H9 (cell line): ENCODE results near the gene MUC4. TPM values are rescaled to one million over a fixed set of nuclear protein-coding genes. Genes with fewer than 3 reads are reported as not detected.

Experiments used
- DNase-seq: peaks from one replicate; pipeline ENCODE4 v3.0.0-alpha.2; 2017
- H2AFZ ChIP-seq: one replicate; pipeline ENCODE4 v1.6.1; 2013; ENCODE audit warnings: mild to moderate bottlenecking, low read length, control low read depth, moderate library complexity
- H2AK5ac ChIP-seq: 2 replicates; pipeline ENCODE4 v1.6.1; 2013; ENCODE audit warnings: low read length, control low read depth, mixed read lengths; ENCODE audit not compliant: insufficient read length
- H2BK120ac ChIP-seq: one replicate; pipeline ENCODE4 v1.6.1; 2013; ENCODE audit warnings: low read depth, mild to moderate bottlenecking, low read length, control low read depth, inconsistent platforms; ENCODE audit not compliant: poor library complexity, severe bottlenecking
- H2BK12ac ChIP-seq: 2 replicates; pipeline ENCODE4 v1.6.1; 2013; ENCODE audit warnings: low read length, control low read depth, mixed read lengths, low read depth; ENCODE audit not compliant: insufficient read length
- H2BK15ac ChIP-seq: 2 replicates; pipeline ENCODE4 v1.6.1; 2013; ENCODE audit warnings: low read depth, low read length, control low read depth
- H2BK20ac ChIP-seq: one replicate; pipeline ENCODE4 v1.6.1; 2013; ENCODE audit warnings: low read depth, mild to moderate bottlenecking, low read length, control low read depth, inconsistent platforms; ENCODE audit not compliant: poor library complexity, severe bottlenecking
- H2BK5ac ChIP-seq: 2 replicates; pipeline ENCODE4 v1.6.1; 2013; ENCODE audit warnings: low read length, control low read depth, mixed read lengths; ENCODE audit not compliant: insufficient read length
- H3K14ac ChIP-seq: 2 replicates; pipeline ENCODE4 v1.6.1; 2013; ENCODE audit warnings: low read length, control low read depth; ENCODE audit not compliant: insufficient read depth
- H3K18ac ChIP-seq: 2 replicates; pipeline ENCODE4 v1.6.1; 2013; ENCODE audit warnings: low read depth, mild to moderate bottlenecking, mixed read lengths, low read length, control low read depth; ENCODE audit not compliant: insufficient read length
- H3K23ac ChIP-seq: 2 replicates; pipeline ENCODE4 v1.6.1; 2013; ENCODE audit warnings: low read length, control low read depth, mixed read lengths, low read depth; ENCODE audit not compliant: insufficient read length
- H3K23me2 ChIP-seq: 2 replicates; pipeline ENCODE4 v1.6.1; 2013; ENCODE audit warnings: low read depth, mild to moderate bottlenecking, mixed read lengths, low read length, control low read depth; ENCODE audit not compliant: insufficient read length, poor library complexity, severe bottlenecking
- H3K27ac ChIP-seq: 2 replicates; pipeline ENCODE4 v1.5.1; 2013; ENCODE audit warnings: low read length, control low read depth, mixed read lengths, low read depth; ENCODE audit not compliant: insufficient read length
- H3K27me3 ChIP-seq: 2 replicates; pipeline ENCODE4 v1.6.1; 2013; ENCODE audit warnings: low read length, control low read depth, inconsistent platforms; ENCODE audit not compliant: insufficient read depth
- H3K4ac ChIP-seq: 2 replicates; pipeline ENCODE4 v1.6.1; 2013; ENCODE audit warnings: low read depth, mild to moderate bottlenecking, control low read depth, inconsistent platforms, low read length, moderate library complexity
- H3K4me1 ChIP-seq: 2 replicates; pipeline ENCODE4 v1.6.1; 2013; ENCODE audit warnings: low read length, control low read depth, inconsistent platforms; ENCODE audit not compliant: insufficient read depth
- H3K4me2 ChIP-seq: 2 replicates; pipeline ENCODE4 v1.6.1; 2013; ENCODE audit warnings: low read length, control low read depth, mixed read lengths; ENCODE audit not compliant: insufficient read length, insufficient read depth
- H3K56ac ChIP-seq: 2 replicates; pipeline ENCODE4 v1.6.1; 2013; ENCODE audit warnings: low read depth, mild to moderate bottlenecking, mixed read lengths, low read length, control low read depth; ENCODE audit not compliant: insufficient read length
- H3K79me1 ChIP-seq: 2 replicates; pipeline ENCODE4 v1.6.1; 2013; ENCODE audit warnings: low read depth, mild to moderate bottlenecking, moderate library complexity, low read length, control low read depth, inconsistent platforms; ENCODE audit not compliant: insufficient read depth, poor library complexity, severe bottlenecking
- H3K79me2 ChIP-seq: 2 replicates; pipeline ENCODE4 v1.6.1; 2013; ENCODE audit warnings: low read length, control low read depth, inconsistent platforms; ENCODE audit not compliant: insufficient read depth
- H3K9ac ChIP-seq: 2 replicates; pipeline ENCODE4 v1.6.1; 2013; ENCODE audit warnings: low read length, control low read depth, mixed read lengths; ENCODE audit not compliant: insufficient read length; ENCODE audit errors: extremely low read depth
- H3K9me3 ChIP-seq: one replicate; pipeline ENCODE4 v1.6.1; 2013; ENCODE audit warnings: low read depth, low read length, inconsistent platforms; ENCODE audit not compliant: control insufficient read depth
- H3T11ph ChIP-seq: one replicate; pipeline ENCODE4 v1.6.1; 2013; ENCODE audit warnings: mild to moderate bottlenecking, low read length, control low read depth, inconsistent platforms
- H4K20me1 ChIP-seq: one replicate; pipeline ENCODE4 v1.6.1; 2013; ENCODE audit not compliant: control insufficient read depth, insufficient read length, insufficient read depth
- H4K5ac ChIP-seq: 2 replicates; pipeline ENCODE4 v1.6.1; 2013; ENCODE audit warnings: low read depth, mild to moderate bottlenecking, mixed read lengths, low read length, control low read depth; ENCODE audit not compliant: insufficient read length
- H4K8ac ChIP-seq: replicated peaks from 2 replicates; pipeline ENCODE4 v1.6.1; 2013; ENCODE audit warnings: low read length, control low read depth, mixed read lengths, low read depth; ENCODE audit not compliant: insufficient read length
- H4K91ac ChIP-seq: 2 replicates; pipeline ENCODE4 v1.6.1; 2013; ENCODE audit warnings: low read depth, mild to moderate bottlenecking, moderate library complexity, mixed read lengths, low read length, control low read depth; ENCODE audit not compliant: insufficient read length
- H3K27ac Mint-ChIP-seq, 3 experiments: 2 replicates in 2 of 3; 3 replicates in 1 of 3; pipeline ENCODE4 v1.8.0; 2020 to 2021; ENCODE audit warnings: mixed read lengths in 3 of 3, mild to moderate bottlenecking in 1 of 3, moderate library complexity in 1 of 3
- H3K27me3 Mint-ChIP-seq: 2 replicates; pipeline ENCODE4 v1.8.0; 2021; ENCODE audit warnings: low read depth, mild to moderate bottlenecking, moderate library complexity, mixed read lengths
- H3K36me3 Mint-ChIP-seq, 3 experiments: 2 replicates in 2 of 3; 3 replicates in 1 of 3; pipeline ENCODE4 v1.8.0; 2020 to 2021; ENCODE audit warnings: low read depth in 3 of 3, mixed read lengths in 3 of 3; ENCODE audit not compliant: insufficient read depth in 1 of 3
- H3K4me1 Mint-ChIP-seq, 2 experiments: 2 replicates each; pipeline ENCODE4 v1.8.0; 2020; ENCODE audit warnings: mixed read lengths in 2 of 2
- H3K4me3 Mint-ChIP-seq, 2 experiments: 2 replicates in 1 of 2; 3 replicates in 1 of 2; pipeline ENCODE4 v1.8.0; 2020 to 2021; ENCODE audit warnings: mild to moderate bottlenecking in 2 of 2, mixed read lengths in 2 of 2, moderate library complexity in 1 of 2
- H3K9me3 Mint-ChIP-seq, 2 experiments: 2 replicates in 1 of 2; 3 replicates in 1 of 2; pipeline ENCODE4 v1.8.0; 2020; ENCODE audit warnings: mild to moderate bottlenecking in 2 of 2, mixed read lengths in 2 of 2, moderate library complexity in 1 of 2
- WGBS: extraction: QIAGEN DNeasy Blood & Tissue Kit; methylation state at CpG from one replicate; pipeline ENCODE4 v1.1.7; 2013; ENCODE audit warnings: missing lambda C conversion rate, low lambda C conversion rate, mixed read lengths; ENCODE audit not compliant: insufficient read length; ENCODE audit errors: extremely low coverage; 5-methylcytosine and 5-hydroxymethylcytosine counted together
- total RNA-seq: library from RNA; stranded (reverse); gene quantifications from 2 replicates; pipeline ENCODE4 v1.2.1, GENCODE V29; 2021
- TF ChIP-seq, protein P1 (sequence below): fragments of 200-600 bp; sonication (generic); conservative IDR thresholded peaks from 3 replicates; pipeline ENCODE4 v1.8.0; 2021; ENCODE audit warnings: antibody characterized with exemption, mild to moderate bottlenecking

MUC4 gene
- total RNA-seq, 1 experiment from 2014 or later: 1.2 TPM

DNA sequence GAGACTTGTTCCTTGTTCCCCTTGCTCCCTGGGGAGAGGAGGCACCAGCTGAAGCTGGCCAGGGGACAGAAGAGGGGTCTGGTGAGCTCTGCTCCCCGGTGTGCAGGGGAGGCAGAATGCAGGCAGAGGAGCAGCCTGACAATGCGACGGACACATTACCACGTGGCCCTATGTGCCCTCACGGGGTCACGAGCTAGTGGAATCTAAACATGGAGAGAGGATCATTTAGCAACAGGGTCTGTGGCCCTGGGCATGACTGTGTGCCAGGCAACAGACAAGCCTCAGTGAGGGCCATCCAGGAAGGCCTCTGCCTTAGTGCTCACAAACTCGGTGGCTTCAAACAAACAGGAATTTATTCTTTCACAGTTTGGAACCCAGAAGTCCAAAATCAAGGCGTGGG is 8.5 kb upstream of the MUC4 start:
- TF ChIP-seq, protein P1, sequence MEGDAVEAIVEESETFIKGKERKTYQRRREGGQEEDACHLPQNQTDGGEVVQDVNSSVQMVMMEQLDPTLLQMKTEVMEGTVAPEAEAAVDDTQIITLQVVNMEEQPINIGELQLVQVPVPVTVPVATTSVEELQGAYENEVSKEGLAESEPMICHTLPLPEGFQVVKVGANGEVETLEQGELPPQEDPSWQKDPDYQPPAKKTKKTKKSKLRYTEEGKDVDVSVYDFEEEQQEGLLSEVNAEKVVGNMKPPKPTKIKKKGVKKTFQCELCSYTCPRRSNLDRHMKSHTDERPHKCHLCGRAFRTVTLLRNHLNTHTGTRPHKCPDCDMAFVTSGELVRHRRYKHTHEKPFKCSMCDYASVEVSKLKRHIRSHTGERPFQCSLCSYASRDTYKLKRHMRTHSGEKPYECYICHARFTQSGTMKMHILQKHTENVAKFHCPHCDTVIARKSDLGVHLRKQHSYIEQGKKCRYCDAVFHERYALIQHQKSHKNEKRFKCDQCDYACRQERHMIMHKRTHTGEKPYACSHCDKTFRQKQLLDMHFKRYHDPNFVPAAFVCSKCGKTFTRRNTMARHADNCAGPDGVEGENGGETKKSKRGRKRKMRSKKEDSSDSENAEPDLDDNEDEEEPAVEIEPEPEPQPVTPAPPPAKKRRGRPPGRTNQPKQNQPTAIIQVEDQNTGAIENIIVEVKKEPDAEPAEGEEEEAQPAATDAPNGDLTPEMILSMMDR: no peak

More for the DNA sequence above, 8.5 kb upstream of the MUC4 start:
- H2AFZ ChIP-seq: no peak overlapping the region
- H4K5ac ChIP-seq: no peak overlapping the region
- no peaks in the 10 kb centered on the region for H3K27me3 ChIP-seq
- H3K23ac ChIP-seq: no peak overlapping the region
- H4K20me1 ChIP-seq: no peaks in the 10 kb centered on the region
- H4K91ac ChIP-seq: no peak overlapping the region
- no CpG with 5 or more reads among the region's 8 CpGs for WGBS
- no peak for DNase-seq
- H3K4me3 Mint-ChIP-seq: no peak overlapping the region
- no peak overlapping the region for H2BK5ac ChIP-seq
- no peak overlapping the region for H3K18ac ChIP-seq
- no peak overlapping the region for H2BK120ac ChIP-seq
- H3K4me2 ChIP-seq: no peak overlapping the region
- no peak overlapping the region for H2BK15ac ChIP-seq
- H3K36me3 Mint-ChIP-seq: no peaks in the 10 kb centered on the region
- H3K27me3 Mint-ChIP-seq: peaks cover 2% of the 10 kb centered on the region; the same call in 1 of the 2 replicates
- no peak overlapping the region for H3K56ac ChIP-seq
- no peak overlapping the region for H3T11ph ChIP-seq
- no peaks in the 10 kb centered on the region for H3K23me2 ChIP-seq
- H3K4me1 ChIP-seq: no peaks in the 10 kb centered on the region; the same call in 1 of the 2 replicates
- H3K4me1 Mint-ChIP-seq: peaks cover 8 to 9% of the 10 kb centered on the region in 2 experiments; a peak in 3 of 4 replicates
- H2AK5ac ChIP-seq: no peak overlapping the region
- no peak overlapping the region for H4K8ac ChIP-seq
- no peak overlapping the region for H3K27ac Mint-ChIP-seq
- no peak overlapping the region for H3K4ac ChIP-seq
- H3K9me3 ChIP-seq: no peaks in the 10 kb centered on the region
- H3K79me1 ChIP-seq: no peaks in the 10 kb centered on the region
- H2BK20ac ChIP-seq: no peak overlapping the region
- H3K9me3 Mint-ChIP-seq: no peaks in the 10 kb centered on the region; a peak in 1 of 5 replicates
- no peak overlapping the region for H3K27ac ChIP-seq
- no peak overlapping the region for H2BK12ac ChIP-seq
- H3K79me2 ChIP-seq: no peaks in the 10 kb centered on the region
- no peak overlapping the region for H3K14ac ChIP-seq
- no peak overlapping the region for H3K9ac ChIP-seq
